GM18502 (cell line): ENCODE data around the gene INKA2.
"Not testable (repeated sequence)": the region's sequence is repeated elsewhere in the genome, so short reads cannot be mapped to it uniquely, and the experiment has no call there.

ENCODE experiments used
- ATAC-seq: cut with Tn5 transposase; IDR thresholded peaks from one replicate; pipeline ENCODE4 v1.9.1; 2021; ENCODE audit warnings: mild to moderate bottlenecking; ENCODE audit not compliant: unreplicated experiment, poor library complexity

Gene INKA2

DNA sequence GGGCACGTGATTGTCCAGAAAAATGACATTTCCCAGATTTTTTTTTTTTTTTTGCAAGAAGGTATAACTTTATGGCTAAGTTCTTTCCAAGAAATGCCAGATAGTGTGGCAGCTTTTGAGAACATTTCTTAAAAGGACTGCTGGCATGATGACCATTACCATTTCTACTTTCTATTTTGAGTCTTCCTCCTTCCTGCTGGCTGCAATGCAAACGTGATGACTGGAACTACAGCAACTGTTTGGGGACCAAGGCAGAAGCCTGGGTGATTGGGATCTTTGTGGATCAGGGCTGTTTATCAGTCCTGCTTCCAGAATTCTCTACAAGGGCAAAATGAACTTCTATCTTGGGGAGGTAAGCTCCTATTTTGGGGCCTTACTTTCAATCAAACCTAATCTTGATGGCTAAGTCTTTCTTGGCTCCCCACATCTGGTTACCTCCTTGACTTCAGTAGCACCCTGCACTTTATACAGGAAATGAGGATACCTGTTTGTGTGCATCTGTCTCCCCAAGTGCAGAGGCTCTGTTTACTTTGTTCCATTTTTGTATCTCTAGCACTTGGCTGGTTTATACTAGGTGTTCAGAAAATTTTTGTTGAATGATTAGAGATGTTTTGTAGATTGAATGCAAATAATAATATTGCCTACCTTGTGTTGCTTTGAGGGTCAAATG lies 12.8 kb upstream of the INKA2 start:
- no peak for ATAC-seq

DNA sequence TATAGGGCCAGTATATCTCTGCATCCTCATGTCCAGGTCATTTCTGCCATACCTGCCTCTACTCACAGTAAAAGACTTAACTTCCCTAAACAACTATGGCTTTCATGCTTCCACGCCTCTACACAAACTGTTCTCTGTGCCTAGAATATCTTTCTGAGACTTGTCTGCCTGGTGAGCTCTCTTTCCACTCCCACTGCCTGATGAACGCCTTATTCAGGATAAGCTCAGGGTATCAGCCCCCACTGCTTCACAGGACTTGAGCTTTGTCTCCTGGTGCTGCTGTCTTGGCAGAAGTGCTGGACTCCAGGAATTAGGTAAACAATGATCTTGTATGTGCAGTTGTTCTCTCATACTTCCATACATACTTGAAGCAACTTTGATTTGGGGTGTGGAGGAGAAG lies 11.7 kb upstream of the INKA2 start:
- ATAC-seq = no peak

DNA sequence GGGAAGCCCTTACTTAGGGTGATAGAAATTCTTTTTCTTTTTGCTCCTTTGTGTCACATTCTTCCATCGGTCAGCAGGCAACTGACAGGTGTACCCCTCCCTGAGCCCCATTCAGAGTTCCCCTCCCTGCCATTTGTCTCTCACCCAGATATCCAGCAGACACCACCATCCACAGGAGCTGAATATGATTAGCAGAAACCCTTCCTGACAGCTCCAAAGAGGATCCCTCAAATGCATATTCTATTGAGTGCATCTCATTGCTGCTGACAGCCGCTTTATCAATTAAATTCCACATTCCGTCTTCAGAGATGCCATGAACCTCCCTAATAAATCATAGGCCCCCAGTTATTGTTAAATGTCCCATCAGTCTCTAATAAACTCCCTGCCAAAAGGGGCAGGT lies 10.4 kb upstream of the INKA2 start:
- no peak for ATAC-seq

DNA sequence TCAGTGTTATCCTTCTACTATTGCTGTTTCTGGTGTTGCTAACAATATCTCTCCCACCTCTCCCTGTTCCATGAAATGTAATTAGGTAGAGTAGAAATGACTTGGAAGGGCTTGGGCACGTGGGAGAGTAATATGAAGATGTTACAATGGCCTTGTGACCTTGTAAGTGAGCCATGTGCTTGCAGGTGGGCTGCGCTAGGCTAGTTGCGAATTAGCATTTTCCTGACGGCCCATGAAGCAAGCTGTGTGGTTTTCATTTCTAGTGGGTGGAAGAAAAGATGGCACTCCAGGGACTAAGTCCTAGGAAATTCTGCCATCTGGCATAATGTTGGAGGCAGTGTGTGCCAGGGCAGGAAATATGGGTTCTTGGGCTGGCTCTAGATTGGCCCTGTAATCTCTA lies 8.8 kb upstream of the INKA2 start:
- no peak for ATAC-seq

DNA sequence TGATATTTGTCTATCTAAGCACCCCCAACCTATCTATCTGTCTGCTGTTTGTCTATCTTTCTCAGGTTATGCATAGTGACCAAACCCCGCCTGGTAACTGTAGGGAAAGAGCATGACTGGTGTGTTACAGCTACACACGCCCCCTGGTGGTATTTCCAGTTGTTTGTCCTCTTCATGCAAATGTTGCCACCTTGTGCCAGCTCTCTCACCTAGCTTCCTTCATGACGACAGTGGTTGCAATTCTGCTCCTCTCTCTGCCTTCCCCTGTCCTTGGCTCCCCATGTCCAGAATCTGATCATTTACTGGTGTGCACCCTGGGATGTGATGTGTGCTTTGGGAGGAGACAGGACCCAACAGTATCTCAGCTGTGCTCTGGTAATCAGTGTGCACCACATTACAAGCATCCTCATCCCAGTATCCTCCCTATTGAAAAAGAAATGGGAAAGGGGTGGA lies 8.1 kb upstream of the INKA2 start:
- ATAC-seq = no peak

DNA sequence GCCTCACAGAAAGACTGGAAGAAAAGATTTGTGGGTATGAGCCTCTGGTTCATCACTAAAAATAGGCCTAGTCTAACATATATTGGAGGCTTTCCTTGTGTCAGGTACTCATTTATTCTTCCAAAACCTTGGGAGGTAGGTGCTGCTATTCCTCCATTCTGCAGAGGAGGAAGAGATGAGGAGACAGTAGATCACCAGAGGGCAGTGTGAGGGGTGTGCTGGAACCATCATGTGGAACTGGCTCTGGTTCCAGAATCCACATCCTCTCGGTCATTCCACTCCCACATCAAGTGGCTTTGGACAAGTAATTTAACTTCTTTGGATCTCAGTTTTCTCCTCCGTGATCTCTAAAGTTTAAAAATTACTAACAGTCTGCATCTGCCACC lies 7.4 kb upstream of the INKA2 start:
- no peak for ATAC-seq

DNA sequence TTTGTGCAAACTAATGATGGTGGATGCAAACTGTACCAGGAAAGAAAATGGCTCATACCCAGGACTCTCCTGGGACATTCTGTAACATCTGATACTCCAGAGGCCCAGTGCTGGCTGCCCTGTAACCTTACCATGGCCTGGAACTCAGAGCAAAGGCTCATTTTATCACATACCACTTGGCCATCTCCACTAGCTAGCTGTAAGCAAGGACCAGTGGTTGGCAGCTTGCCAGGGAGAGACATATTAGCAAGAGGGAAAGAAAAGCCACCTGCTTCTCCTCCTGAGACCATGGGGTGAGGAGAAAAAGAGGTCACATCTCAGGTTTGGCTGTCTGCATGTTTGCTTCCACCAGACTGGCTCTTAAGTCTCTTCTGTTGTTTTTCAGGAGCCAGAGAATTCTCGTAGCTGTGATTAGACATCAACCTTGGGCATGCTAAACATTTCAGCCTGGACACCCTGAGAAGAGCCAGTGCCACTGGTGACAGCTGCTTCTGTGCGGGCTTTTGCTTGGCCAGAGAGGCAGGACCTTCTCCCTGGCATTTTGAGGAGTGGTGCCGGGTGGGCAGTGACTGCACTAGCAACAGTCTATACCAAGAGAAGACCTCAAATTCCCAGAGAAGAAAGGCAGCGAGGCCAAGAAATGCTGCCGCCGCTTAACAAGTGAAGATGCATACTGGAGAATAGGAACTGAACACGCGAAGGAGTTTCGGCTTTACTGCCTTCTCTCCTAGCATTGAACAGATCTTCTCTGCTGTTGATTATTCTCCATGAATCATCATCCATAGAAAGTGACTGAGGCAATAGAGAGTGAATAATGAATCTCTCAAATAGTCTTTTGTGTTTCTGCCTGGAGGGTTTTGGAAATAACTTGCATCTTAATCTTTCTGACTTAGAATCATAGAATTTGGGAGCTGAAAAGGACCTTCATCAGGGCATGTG lies 6.7 kb upstream of the INKA2 start:
- ATAC-seq = no peak

DNA sequence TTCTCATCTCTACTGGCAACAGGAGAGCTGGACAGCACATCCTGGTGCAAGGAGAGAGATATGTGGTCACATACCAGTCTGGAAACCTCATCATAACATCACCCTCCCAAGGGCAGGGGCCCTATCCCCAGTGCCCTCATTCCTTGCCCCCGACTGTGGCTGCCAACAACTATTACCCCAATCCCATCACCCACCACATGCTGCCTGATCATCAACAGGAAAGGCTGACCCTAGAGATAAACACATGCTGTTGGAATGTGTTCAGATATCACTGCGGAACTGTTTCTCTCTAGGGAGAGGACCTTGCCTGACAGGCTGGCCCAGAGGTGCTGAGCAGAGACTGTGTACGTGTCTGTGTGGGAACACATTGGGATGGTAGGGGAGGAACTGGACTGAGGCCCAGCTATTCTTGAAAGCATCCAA lies 4.5 kb upstream of the INKA2 start:
- ATAC-seq = no peak

DNA sequence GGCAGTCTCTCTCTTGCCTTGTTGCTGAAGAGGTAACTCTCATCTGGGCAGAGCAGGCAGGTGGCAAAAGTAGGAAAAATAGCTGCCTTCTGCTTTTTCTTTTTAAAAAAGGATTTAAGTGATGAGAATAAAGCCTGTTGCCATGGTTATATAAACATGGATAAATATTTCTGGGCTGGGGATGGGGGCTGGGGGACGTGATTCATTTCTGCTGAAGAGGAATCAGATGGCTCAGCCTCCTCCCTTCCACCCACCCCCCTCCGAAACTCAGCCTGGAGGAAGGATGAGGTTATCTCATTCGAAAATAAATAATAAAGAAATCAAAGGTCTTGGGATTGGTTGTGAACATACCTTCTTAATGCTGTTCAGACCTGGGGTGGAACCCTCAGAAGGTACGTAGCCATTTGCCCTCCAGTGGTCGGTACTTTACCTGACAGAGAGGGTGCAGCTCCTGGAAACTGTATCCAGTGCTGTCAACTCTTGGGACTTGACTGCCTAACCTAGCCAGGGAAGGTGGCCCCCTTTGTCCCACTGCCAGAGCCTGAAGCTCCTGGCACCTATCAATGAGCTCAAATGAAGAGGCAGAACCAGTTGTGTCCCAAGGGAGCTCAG lies 3.8 kb upstream of the INKA2 start:
- ATAC-seq = no peak

DNA sequence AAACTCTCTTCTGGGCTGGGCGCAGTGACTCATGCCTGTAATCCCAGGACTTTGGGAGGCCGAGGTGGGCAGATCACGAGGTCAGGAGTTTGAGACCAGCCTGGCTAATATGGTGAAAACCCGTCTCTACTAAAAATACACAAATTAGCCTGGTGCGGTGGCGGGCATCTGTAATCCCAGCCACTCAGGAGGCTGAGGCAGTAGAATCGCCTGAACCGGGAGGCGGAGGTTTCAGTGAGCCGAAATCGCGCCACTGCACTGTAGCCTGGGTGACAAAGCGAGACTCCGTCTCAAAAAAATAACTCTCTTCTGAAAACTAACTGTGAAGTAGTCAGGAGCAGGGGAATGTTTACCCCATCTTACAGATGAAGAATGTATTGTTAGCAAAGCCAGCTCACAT lies 3.1 kb upstream of the INKA2 start:
- not testable (repeated sequence) for ATAC-seq

DNA sequence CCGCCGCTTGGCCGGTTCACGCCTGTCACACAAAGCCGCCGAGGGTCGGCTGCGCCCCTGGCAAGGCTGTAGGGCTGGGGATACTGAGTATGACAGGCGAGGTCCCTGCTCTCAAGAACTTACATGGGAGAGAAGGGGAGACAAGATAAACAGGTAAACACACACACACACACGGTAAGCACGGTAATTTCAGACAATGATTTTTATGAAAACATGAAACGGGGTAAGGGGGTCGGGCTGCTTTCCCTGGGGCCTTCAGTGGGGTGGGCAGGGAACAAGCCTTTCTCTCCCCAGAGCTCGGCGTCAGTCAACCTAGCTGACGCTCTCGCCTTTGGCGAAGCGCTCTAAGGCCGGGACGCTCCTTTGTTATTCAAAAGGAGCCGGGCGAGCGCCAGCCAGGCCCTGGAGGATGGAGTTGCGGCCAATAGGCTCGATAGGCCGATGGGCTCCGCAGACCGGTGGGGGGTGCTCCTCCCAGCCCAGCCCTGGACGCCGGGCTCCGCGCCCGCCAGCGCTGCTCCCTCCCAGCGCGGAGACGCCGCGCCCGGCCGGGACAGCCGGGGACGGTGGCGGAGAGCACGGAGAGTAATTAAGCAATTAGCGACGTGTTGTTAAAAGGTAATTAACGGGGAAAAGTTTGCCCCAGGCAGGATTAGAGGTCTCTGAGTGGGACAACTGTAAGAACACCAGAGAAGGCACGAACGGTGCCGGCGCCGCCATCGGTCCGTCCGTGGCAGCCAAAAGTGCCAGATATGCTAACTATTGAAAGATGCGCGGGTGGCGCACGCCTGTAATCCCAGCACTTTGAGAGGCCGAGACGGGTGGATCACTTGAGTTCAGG lies 950 bp upstream of the INKA2 start:
- no peak for ATAC-seq

DNA sequence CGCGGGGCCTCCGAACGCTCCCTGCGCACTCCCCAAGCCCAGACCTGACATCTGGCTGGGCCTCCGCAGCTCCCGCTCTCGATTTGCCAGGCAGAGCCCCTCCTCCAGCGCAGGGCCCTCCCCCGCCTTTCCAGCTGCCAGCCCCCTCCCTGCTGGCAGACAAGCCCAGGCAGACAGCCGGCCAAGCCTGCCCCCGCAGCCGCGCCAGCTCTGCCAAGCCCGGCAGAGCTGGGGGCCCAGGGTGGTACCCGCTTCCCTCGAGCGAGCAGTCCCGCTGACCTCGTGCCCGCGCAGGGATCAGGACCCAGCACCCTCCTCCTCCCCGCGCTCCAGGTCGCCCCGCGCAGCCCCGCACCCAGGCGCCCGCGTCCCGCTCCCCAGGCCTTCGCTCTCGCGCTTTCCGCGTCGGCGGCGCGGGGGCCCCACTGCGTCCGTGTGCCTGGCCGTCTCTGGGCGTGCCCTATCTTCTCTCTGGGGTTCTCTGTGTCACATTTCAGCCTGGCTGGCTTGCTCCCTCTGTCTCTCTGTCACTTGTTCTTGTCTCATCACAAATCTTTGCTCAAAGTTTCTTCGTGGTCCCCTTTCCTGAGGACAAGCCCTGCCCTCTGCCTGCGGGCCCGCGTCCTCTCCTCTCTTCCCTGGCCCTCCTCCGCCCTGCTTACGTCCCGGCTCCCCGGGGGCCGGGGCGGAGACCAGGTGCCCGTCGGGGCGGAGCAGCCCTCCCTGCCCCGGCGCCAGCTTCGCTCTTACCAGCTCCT lies 580 bp downstream of the INKA2 start:
- ATAC-seq = peak; percentile 54

DNA sequence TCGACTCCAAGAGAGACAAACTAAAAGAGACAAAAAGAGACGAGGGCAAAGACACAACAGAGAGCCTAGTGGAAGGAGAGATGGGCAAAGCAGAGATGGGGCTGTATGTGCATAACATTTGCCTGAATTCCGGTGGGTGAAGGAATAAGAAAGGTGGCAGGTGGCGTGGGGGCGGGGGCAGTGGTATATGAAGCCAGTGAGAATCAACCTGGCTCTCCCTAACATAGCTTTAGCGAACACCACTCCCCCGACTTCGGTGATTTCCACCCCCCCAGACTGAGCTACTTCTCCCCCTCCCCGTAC lies 1.1 kb downstream of the INKA2 start:
- peak; percentile 0 for ATAC-seq

DNA sequence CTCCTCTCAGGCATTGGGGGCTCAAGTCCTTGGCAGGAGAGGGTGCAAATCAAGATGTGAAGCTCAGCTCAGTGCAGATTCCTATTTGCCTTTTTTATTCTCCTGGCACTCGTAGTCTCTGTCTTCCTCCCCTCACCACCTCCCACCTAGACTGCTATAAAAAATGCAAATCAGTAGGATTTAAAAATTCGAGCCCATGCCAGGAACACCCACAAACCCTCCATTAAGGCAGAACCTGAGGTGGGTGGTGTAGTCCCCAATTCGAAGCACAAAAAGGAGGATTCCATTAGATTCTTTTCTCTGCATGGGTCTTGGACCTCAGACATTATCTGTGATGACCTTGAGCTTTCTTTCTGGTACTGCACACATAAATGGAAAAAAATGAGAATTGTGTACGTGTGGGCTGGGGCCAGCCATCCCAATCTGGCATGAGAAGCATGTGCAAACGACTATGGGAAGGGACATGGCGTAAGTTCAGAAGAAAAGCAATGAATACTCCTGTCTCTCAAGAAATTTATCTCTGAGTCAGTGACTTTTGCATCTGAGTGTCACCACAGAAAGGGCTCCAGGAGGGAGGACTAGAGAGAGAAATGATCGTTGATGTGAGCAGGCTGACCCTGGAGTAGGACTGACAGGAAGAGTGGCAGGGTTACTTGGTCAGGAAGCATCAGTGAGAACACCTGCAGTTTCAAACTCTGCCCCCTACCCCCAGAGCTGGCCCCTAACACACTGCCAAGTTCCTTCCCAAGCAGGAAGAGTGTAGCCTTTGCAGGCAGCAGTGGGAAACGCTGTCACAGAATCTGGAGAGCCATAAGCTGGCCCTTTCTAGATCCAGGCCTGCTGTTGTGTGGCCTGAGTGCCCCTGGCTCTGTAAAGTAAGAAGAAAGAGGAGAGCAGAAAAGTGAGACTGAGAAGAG lies 1.7 kb downstream of the INKA2 start:
- ATAC-seq = no peak

DNA sequence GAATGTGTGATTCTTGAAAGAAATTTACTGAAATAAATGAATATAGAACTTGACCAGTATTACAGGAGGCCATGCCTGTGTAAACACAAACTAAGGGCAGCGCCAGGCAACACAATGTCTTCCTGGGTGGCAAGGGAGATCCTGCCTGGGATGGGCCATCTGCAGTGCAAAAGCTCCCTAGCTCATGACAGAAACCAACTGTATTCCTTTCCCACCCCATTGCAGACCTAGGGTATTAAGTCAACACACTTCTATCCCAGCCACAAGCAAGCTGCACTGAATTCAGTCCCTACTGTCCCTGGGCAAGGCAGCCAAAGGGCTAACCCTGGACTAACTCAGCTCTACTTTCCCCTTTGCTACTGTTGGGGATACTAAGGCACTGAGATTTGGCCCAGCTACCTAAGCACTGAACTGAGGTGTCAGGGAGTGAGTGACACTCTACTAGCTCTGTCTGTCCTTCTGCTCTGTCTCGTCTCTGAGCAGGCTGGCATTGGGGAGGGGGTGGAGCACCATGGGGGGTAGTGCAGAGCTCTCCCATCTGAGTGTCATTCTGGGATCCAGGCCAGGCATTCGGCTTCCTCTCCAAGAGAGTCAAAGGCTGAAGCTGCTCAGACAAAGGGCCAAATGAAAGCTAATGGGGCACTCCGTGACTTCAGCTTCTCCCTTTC lies 2.5 kb downstream of the INKA2 start:
- no peak for ATAC-seq

DNA sequence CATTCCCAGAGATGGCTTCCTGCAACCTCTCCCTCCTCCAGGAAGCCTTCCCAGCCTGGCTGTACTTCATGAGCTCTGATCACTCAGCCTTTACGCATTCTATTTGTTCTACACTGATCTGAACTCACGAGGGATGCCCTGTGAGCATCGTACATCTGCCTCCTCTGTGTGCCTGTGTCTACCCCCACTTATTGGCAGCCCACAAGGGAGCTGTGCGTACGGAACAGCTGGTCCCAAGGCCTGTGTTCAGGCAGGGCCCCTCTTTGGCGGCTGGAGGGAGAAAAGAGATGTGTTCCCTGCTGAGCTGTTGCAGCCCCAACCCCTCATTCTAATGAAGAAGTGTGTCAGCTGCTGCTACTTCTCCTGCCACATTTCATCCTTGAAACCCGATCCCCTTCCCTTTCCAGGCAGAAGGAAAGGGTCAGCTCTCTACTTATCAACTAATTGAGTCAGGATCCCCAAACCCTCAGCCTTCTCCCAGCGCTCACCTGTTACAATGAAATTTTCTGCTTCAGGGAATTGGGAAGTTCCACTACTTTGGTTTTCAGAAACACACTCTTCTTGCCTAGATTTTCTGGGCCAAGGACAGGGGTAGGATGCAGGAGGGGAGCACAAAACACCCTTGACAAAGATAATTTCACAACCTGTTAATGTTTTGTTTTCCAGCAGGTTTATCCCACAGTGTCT lies 3.2 kb downstream of the INKA2 start:
- ATAC-seq = no peak

DNA sequence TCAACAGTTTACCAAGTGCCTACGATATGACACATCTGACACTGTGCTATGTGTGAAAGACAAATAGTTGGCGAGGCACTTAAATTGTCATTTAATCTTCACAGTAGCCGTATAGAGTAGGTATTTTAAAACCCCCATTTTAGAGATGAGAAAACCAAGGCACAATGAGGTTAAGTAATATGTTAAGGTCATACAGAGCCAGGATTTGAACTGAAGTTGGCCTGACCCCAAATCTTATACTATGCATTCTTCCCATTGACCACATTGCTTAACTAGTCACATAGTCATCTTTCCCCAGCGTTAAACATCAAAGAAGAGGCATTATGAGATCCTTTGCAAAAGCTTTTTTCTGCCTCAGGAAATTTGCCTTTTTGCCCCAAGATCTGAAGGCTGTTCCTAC lies 3.9 kb downstream of the INKA2 start:
- ATAC-seq = no peak

DNA sequence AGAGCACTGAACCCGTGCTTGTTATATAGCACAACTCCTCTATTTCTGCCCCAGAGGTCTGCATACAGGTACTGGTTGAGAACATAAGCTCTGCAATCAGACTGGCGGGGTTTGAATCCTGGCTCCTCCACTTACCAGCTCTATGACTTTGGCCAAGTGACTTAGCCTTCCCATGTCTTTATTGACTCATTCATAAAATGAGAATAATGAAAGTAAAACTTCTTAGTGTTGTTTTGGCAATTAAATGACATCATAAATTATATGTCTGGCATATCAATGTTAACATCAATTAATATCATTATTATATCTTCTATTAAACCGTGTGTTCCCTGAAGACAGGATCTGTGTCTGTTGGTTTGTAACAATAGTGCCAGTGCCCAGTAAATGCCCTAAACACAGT lies 4.3 kb downstream of the INKA2 start:
- ATAC-seq = no peak
